ENCODE results near the gene PTBP1.

Gene PTBP1

GRCh38 chr19:795691-796581, 1.3 kb upstream of the PTBP1 start:
- H3K27me3 ChIP-seq (ENCODE audit: insufficient read depth, low read length): no peaks in the 10 kb centered on the region

GRCh38 chr19:797528-798414, 519 bp downstream of the PTBP1 start:
- H3K4me1 ChIP-seq (ENCODE audit: insufficient read depth, low read length): peaks cover 43% of the 10 kb centered on the region
- H3K27me3 ChIP-seq (ENCODE audit: insufficient read depth, low read length): no peaks in the 10 kb centered on the region
- H2AFZ ChIP-seq (ENCODE audit: low read depth, low read length): no peak overlapping the region
- H3K4me3 ChIP-seq (ENCODE audit: low read length): peak overlapping the region; percentile 96
- peaks cover 2% of the 10 kb centered on the region for H3K9me3 ChIP-seq (ENCODE audit: low read length)
- peaks cover 30% of the 10 kb centered on the region for H3K36me3 ChIP-seq (ENCODE audit: insufficient read depth, low read length)

More at GRCh38 chr19:795691-796581, 1.3 kb upstream of the PTBP1 start:
- peak overlapping the region; percentile 73 for H2AFZ ChIP-seq (ENCODE audit: low read depth, low read length)
- H3K9me3 ChIP-seq (ENCODE audit: low read length): peaks cover 2% of the 10 kb centered on the region
- peaks cover 25% of the 10 kb centered on the region for H3K4me1 ChIP-seq (ENCODE audit: insufficient read depth, low read length)
- H3K4me3 ChIP-seq (ENCODE audit: low read length): peak overlapping the region; percentile 71
- H3K36me3 ChIP-seq (ENCODE audit: insufficient read depth, low read length): peaks cover 13% of the 10 kb centered on the region

GRCh38 chr19:798415-799075, 1.3 kb downstream of the PTBP1 start:
- peaks cover 38% of the 10 kb centered on the region for H3K36me3 ChIP-seq (ENCODE audit: insufficient read depth, low read length)
- H2AFZ ChIP-seq (ENCODE audit: low read depth, low read length): no peak overlapping the region
- H3K9me3 ChIP-seq (ENCODE audit: low read length): peaks cover 2% of the 10 kb centered on the region
- H3K27me3 ChIP-seq (ENCODE audit: insufficient read depth, low read length): no peaks in the 10 kb centered on the region
- peaks cover 44% of the 10 kb centered on the region for H3K4me1 ChIP-seq (ENCODE audit: insufficient read depth, low read length)
- peak overlapping the region; percentile 96 for H3K4me3 ChIP-seq (ENCODE audit: low read length)

- Histone ChIP-seq H3K27me3 (ENCODE audit: insufficient read depth, low read length) (no peaks in the 10 kb centered on the region), H3K4me1 (ENCODE audit: insufficient read depth, low read length) (peaks cover 44% of the 10 kb centered on the region), H3K9me3 (ENCODE audit: low read length) (no peaks in the 10 kb centered on the region), H2AFZ (ENCODE audit: low read depth, low read length) (no peak overlapping the region), H3K4me3 (ENCODE audit: low read length) (peak overlapping the region; percentile 96), H3K36me3 (ENCODE audit: insufficient read depth, low read length) (peaks cover 45% of the 10 kb centered on the region)
These were observed 2.0 kb downstream of the PTBP1 start for GRCh38 chr19:799076-799881.

- Histone ChIP-seq H2AFZ (ENCODE audit: low read depth, low read length) (no peak overlapping the region), H3K9me3 (ENCODE audit: low read length) (no peaks in the 10 kb centered on the region), H3K4me1 (ENCODE audit: insufficient read depth, low read length) (peaks cover 44% of the 10 kb centered on the region), H3K27me3 (ENCODE audit: insufficient read depth, low read length) (no peaks in the 10 kb centered on the region), H3K36me3 (ENCODE audit: insufficient read depth, low read length) (peaks cover 57% of the 10 kb centered on the region), H3K4me3 (ENCODE audit: low read length) (no peak overlapping the region)
These were observed 3.2 kb downstream of the PTBP1 start for GRCh38 chr19:800360-801029.

GRCh38 chr19:801030-801860, 4.0 kb downstream of the PTBP1 start:
- H2AFZ ChIP-seq (ENCODE audit: low read depth, low read length): no peak overlapping the region
- peaks cover 64% of the 10 kb centered on the region for H3K36me3 ChIP-seq (ENCODE audit: insufficient read depth, low read length)
- H3K27me3 ChIP-seq (ENCODE audit: insufficient read depth, low read length): no peaks in the 10 kb centered on the region
- H3K4me1 ChIP-seq (ENCODE audit: insufficient read depth, low read length): peaks cover 44% of the 10 kb centered on the region
- H3K9me3 ChIP-seq (ENCODE audit: low read length): no peaks in the 10 kb centered on the region
- no peak overlapping the region for H3K4me3 ChIP-seq (ENCODE audit: low read length)

GRCh38 chr19:801861-802497, 4.7 kb downstream of the PTBP1 start:
- Histone ChIP-seq H3K36me3 (ENCODE audit: insufficient read depth, low read length) (peaks cover 72% of the 10 kb centered on the region), H3K9me3 (ENCODE audit: low read length) (no peaks in the 10 kb centered on the region), H3K4me3 (ENCODE audit: low read length) (no peak overlapping the region), H3K4me1 (ENCODE audit: insufficient read depth, low read length) (peaks cover 42% of the 10 kb centered on the region), H3K27me3 (ENCODE audit: insufficient read depth, low read length) (no peaks in the 10 kb centered on the region), H2AFZ (ENCODE audit: low read depth, low read length) (no peak overlapping the region)

- peaks cover 42% of the 10 kb centered on the region for H3K4me1 ChIP-seq (ENCODE audit: insufficient read depth, low read length)
- H3K36me3 ChIP-seq (ENCODE audit: insufficient read depth, low read length): peaks cover 78% of the 10 kb centered on the region
- H3K9me3 ChIP-seq (ENCODE audit: low read length): no peaks in the 10 kb centered on the region
- no peaks in the 10 kb centered on the region for H3K27me3 ChIP-seq (ENCODE audit: insufficient read depth, low read length)
- H3K4me3 ChIP-seq (ENCODE audit: low read length): no peak overlapping the region
- no peak overlapping the region for H2AFZ ChIP-seq (ENCODE audit: low read depth, low read length)
These were observed 5.3 kb downstream of the PTBP1 start for GRCh38 chr19:802498-803098.

- H3K36me3 ChIP-seq (ENCODE audit: insufficient read depth, low read length): peaks cover 83% of the 10 kb centered on the region
- H3K9me3 ChIP-seq (ENCODE audit: low read length): no peaks in the 10 kb centered on the region
- H2AFZ ChIP-seq (ENCODE audit: low read depth, low read length): no peak overlapping the region
- H3K4me1 ChIP-seq (ENCODE audit: insufficient read depth, low read length): peaks cover 42% of the 10 kb centered on the region
- H3K27me3 ChIP-seq (ENCODE audit: insufficient read depth, low read length): no peaks in the 10 kb centered on the region
- H3K4me3 ChIP-seq (ENCODE audit: low read length): no peak overlapping the region
These were observed 5.9 kb downstream of the PTBP1 start for GRCh38 chr19:803099-803561.

- H3K4me1 ChIP-seq (ENCODE audit: insufficient read depth, low read length): peaks cover 39% of the 10 kb centered on the region
- H2AFZ ChIP-seq (ENCODE audit: low read depth, low read length): no peak overlapping the region
- peaks cover 90% of the 10 kb centered on the region for H3K36me3 ChIP-seq (ENCODE audit: insufficient read depth, low read length)
- no peaks in the 10 kb centered on the region for H3K27me3 ChIP-seq (ENCODE audit: insufficient read depth, low read length)
- no peak overlapping the region for H3K4me3 ChIP-seq (ENCODE audit: low read length)
- no peaks in the 10 kb centered on the region for H3K9me3 ChIP-seq (ENCODE audit: low read length)
These were observed 6.6 kb downstream of the PTBP1 start for GRCh38 chr19:803686-804418.

Data from neuron (in vitro differentiated cells).